Mononuclear cell (primary cell): Measurements from ENCODE around the gene PDS5B. TPM values are rescaled to one million over a fixed set of nuclear protein-coding genes. Genes with fewer than 3 reads are reported as not detected.

Experiments
- H3K27me3 ChIP-seq: 2 replicates; pipeline ENCODE4 v1.6.0; 2011; ENCODE audit warnings: low read length, control low read depth; ENCODE audit not compliant: insufficient read depth
- H3K4me1 ChIP-seq: 2 replicates; pipeline ENCODE4 v1.5.1; 2011; ENCODE audit warnings: mild to moderate bottlenecking, low read length, control low read depth; ENCODE audit not compliant: insufficient read depth
- H3K4me3 ChIP-seq: 2 replicates; pipeline ENCODE4 v1.5.1; 2011; ENCODE audit warnings: mild to moderate bottlenecking, low read length, moderate library complexity
- H3K9me3 ChIP-seq: 2 replicates; pipeline ENCODE4 v1.5.1; 2011; ENCODE audit warnings: low read depth, mild to moderate bottlenecking, control low read depth, low read length
- total RNA-seq: library from RNA; depleted of rRNA; stranded (reverse); fragments of >200 nt; gene quantifications from one replicate; pipeline ENCODE4 v1.2.3, GENCODE V29; 2012

The PDS5B gene
- total RNA-seq, 1 donor = 59.5 TPM

GRCh38 chr13:32582991-32583390 lies 3.3 kb upstream of the PDS5B start:
- no peaks in the 10 kb centered on the region for H3K27me3 ChIP-seq
- H3K4me1 ChIP-seq = peaks cover 14% of the 10 kb centered on the region
- H3K4me3 ChIP-seq = no peak overlapping the region

GRCh38 chr13:32585550-32586079 lies 637 bp upstream of the PDS5B start:
- peaks cover 27% of the 10 kb centered on the region for H3K4me1 ChIP-seq
- H3K4me3 ChIP-seq = peak overlapping the region; percentile 40
- no peaks in the 10 kb centered on the region for H3K9me3 ChIP-seq

More at GRCh38 chr13:32582991-32583390, 3.3 kb upstream of the PDS5B start:
- no peaks in the 10 kb centered on the region for H3K9me3 ChIP-seq

GRCh38 chr13:32587011-32587810 lies 959 bp downstream of the PDS5B start:
- Histone ChIP-seq H3K27me3 (no peaks in the 10 kb centered on the region), H3K4me3 (peak overlapping the region; percentile 91), H3K9me3 (no peaks in the 10 kb centered on the region)

More at GRCh38 chr13:32585550-32586079, 637 bp upstream of the PDS5B start:
- H3K27me3 ChIP-seq = no peaks in the 10 kb centered on the region

GRCh38 chr13:32587811-32588170 lies 1.5 kb downstream of the PDS5B start:
- Histone ChIP-seq H3K4me3 (peak overlapping the region; percentile 91), H3K9me3 (no peaks in the 10 kb centered on the region), H3K4me1 (peaks cover 27% of the 10 kb centered on the region), H3K27me3 (no peaks in the 10 kb centered on the region)

More at GRCh38 chr13:32587011-32587810, 959 bp downstream of the PDS5B start:
- H3K4me1 ChIP-seq = peaks cover 27% of the 10 kb centered on the region

- H3K9me3 ChIP-seq = no peaks in the 10 kb centered on the region
- no peaks in the 10 kb centered on the region for H3K27me3 ChIP-seq
- H3K4me1 ChIP-seq = peaks cover 27% of the 10 kb centered on the region
- H3K4me3 ChIP-seq = no peak overlapping the region
Measured at GRCh38 chr13:32588736-32589135, 2.5 kb downstream of the PDS5B start.

- Histone ChIP-seq H3K4me1 (peaks cover 27% of the 10 kb centered on the region), H3K4me3 (no peak overlapping the region), H3K27me3 (no peaks in the 10 kb centered on the region), H3K9me3 (no peaks in the 10 kb centered on the region)
Measured at GRCh38 chr13:32589471-32589870, 3.2 kb downstream of the PDS5B start.

GRCh38 chr13:32590266-32590665 lies 4.0 kb downstream of the PDS5B start:
- H3K4me3 ChIP-seq = no peak overlapping the region
- peaks cover 24% of the 10 kb centered on the region for H3K4me1 ChIP-seq
- no peaks in the 10 kb centered on the region for H3K9me3 ChIP-seq
- no peaks in the 10 kb centered on the region for H3K27me3 ChIP-seq

- Histone ChIP-seq H3K27me3 (no peaks in the 10 kb centered on the region), H3K9me3 (no peaks in the 10 kb centered on the region), H3K4me1 (peaks cover 21% of the 10 kb centered on the region), H3K4me3 (no peak overlapping the region)
Measured at GRCh38 chr13:32592082-32592481, 5.8 kb downstream of the PDS5B start.

- Histone ChIP-seq H3K4me1 (peaks cover 8% of the 10 kb centered on the region), H3K9me3 (no peaks in the 10 kb centered on the region), H3K27me3 (no peaks in the 10 kb centered on the region), H3K4me3 (no peak overlapping the region)
Measured at GRCh38 chr13:32594157-32594738, 8.0 kb downstream of the PDS5B start.

- Histone ChIP-seq H3K27me3 (no peaks in the 10 kb centered on the region), H3K4me1 (peaks cover 5% of the 10 kb centered on the region), H3K4me3 (no peak overlapping the region), H3K9me3 (no peaks in the 10 kb centered on the region)
Measured at GRCh38 chr13:32595306-32595705, 9.1 kb downstream of the PDS5B start.

- H3K27me3 ChIP-seq = no peaks in the 10 kb centered on the region
- peaks cover 4% of the 10 kb centered on the region for H3K4me1 ChIP-seq
- no peaks in the 10 kb centered on the region for H3K9me3 ChIP-seq
- H3K4me3 ChIP-seq = no peak overlapping the region
Measured at GRCh38 chr13:32600890-32601289, 14.6 kb downstream of the PDS5B start.

- Histone ChIP-seq H3K27me3 (no peaks in the 10 kb centered on the region), H3K4me1 (no peaks in the 10 kb centered on the region), H3K9me3 (no peaks in the 10 kb centered on the region), H3K4me3 (no peak overlapping the region)
Measured at GRCh38 chr13:32609428-32609827, 23.2 kb downstream of the PDS5B start.

- Histone ChIP-seq H3K4me1 (no peaks in the 10 kb centered on the region), H3K4me3 (no peak overlapping the region), H3K27me3 (no peaks in the 10 kb centered on the region), H3K9me3 (no peaks in the 10 kb centered on the region)
Measured at GRCh38 chr13:32610538-32610937, 24.3 kb downstream of the PDS5B start.

- Histone ChIP-seq H3K4me3 (no peak overlapping the region), H3K9me3 (no peaks in the 10 kb centered on the region), H3K27me3 (no peaks in the 10 kb centered on the region), H3K4me1 (no peaks in the 10 kb centered on the region)
Measured at GRCh38 chr13:32610977-32611376, 24.7 kb downstream of the PDS5B start.

- H3K4me1 ChIP-seq = no peaks in the 10 kb centered on the region
- H3K27me3 ChIP-seq = no peaks in the 10 kb centered on the region
- no peaks in the 10 kb centered on the region for H3K9me3 ChIP-seq
- H3K4me3 ChIP-seq = no peak overlapping the region
Measured at GRCh38 chr13:32616883-32617511, 30.7 kb downstream of the PDS5B start.
